Osteocyte (in vitro differentiated cells): Measurements from ENCODE around the gene CCDC148. TPM values are rescaled to one million over a fixed set of nuclear protein-coding genes. Genes with fewer than 3 reads are reported as not detected.

Experiments
- DNase-seq: peaks from one replicate; pipeline ENCODE4 v3.0.0; 2021; ENCODE audit warnings: mixed read lengths; ENCODE audit not compliant: unreplicated experiment; ENCODE audit errors: extremely low spot score
- H3K27ac Mint-ChIP-seq: one replicate; pipeline ENCODE4 v1.8.0; 2021; ENCODE audit warnings: mild to moderate bottlenecking, mixed read lengths; ENCODE audit not compliant: unreplicated experiment
- H3K27me3 Mint-ChIP-seq: one replicate; pipeline ENCODE4 v1.8.0; 2021; ENCODE audit warnings: mixed read lengths; ENCODE audit not compliant: unreplicated experiment
- H3K36me3 Mint-ChIP-seq: one replicate; pipeline ENCODE4 v1.8.0; 2021; ENCODE audit warnings: mixed read lengths; ENCODE audit not compliant: unreplicated experiment
- H3K4me1 Mint-ChIP-seq: one replicate; pipeline ENCODE4 v1.8.0; 2021; ENCODE audit warnings: mixed read lengths; ENCODE audit not compliant: unreplicated experiment
- H3K4me3 Mint-ChIP-seq: one replicate; pipeline ENCODE4 v1.8.0; 2021; ENCODE audit warnings: mild to moderate bottlenecking, moderate library complexity, mixed read lengths; ENCODE audit not compliant: unreplicated experiment
- H3K9me3 Mint-ChIP-seq: one replicate; pipeline ENCODE4 v1.8.0; 2021; ENCODE audit warnings: mixed read lengths; ENCODE audit not compliant: unreplicated experiment
- CTCF ChIP-seq: fragments of 200-600 bp; sonication (generic); IDR thresholded peaks from 2 replicates; pipeline ENCODE4 v1.5.0; 2021; ENCODE audit warnings: antibody characterized with exemption, mild to moderate bottlenecking, moderate library complexity
- total RNA-seq: library from RNA; stranded (reverse); gene quantifications from 2 replicates; pipeline ENCODE4 v1.2.1, GENCODE V29; 2021

Gene CCDC148
- total RNA-seq, 1 donor from 2014 or later: 2.8 TPM

GRCh38 chr2:158269143-158269542 lies 187.4 kb downstream of the CCDC148 start:
- Mint-ChIP-seq H3K36me3 (no peaks in the 10 kb centered on the region), H3K9me3 (peaks cover 4% of the 10 kb centered on the region), H3K27me3 (no peaks in the 10 kb centered on the region), H3K4me1 (peaks cover 14% of the 10 kb centered on the region), H3K4me3 (no peak overlapping the region), H3K27ac (no peak overlapping the region)
- no peak for DNase-seq
- no peak for TF ChIP-seq CTCF

GRCh38 chr2:158266111-158266510 lies 190.4 kb downstream of the CCDC148 start:
- Mint-ChIP-seq H3K9me3 (peaks cover 14% of the 10 kb centered on the region), H3K27me3 (no peaks in the 10 kb centered on the region), H3K27ac (no peak overlapping the region), H3K36me3 (no peaks in the 10 kb centered on the region), H3K4me1 (no peaks in the 10 kb centered on the region), H3K4me3 (no peak overlapping the region)
- no peak for DNase-seq
- TF ChIP-seq CTCF: no peak

GRCh38 chr2:158255257-158255656 lies 201.3 kb downstream of the CCDC148 start:
- H3K36me3 Mint-ChIP-seq: no peaks in the 10 kb centered on the region
- H3K9me3 Mint-ChIP-seq: no peaks in the 10 kb centered on the region
- no peak overlapping the region for H3K27ac Mint-ChIP-seq
- H3K27me3 Mint-ChIP-seq: no peaks in the 10 kb centered on the region
- no peak for TF ChIP-seq CTCF
- H3K4me1 Mint-ChIP-seq: peaks cover 4% of the 10 kb centered on the region
- H3K4me3 Mint-ChIP-seq: no peak overlapping the region
- no peak for DNase-seq

GRCh38 chr2:158253170-158253569 lies 203.4 kb downstream of the CCDC148 start:
- H3K4me1 Mint-ChIP-seq: peaks cover 4% of the 10 kb centered on the region
- no peak for DNase-seq
- TF ChIP-seq CTCF: no peak
- H3K27ac Mint-ChIP-seq: no peak overlapping the region
- H3K36me3 Mint-ChIP-seq: no peaks in the 10 kb centered on the region
- no peaks in the 10 kb centered on the region for H3K9me3 Mint-ChIP-seq
- H3K4me3 Mint-ChIP-seq: no peak overlapping the region
- H3K27me3 Mint-ChIP-seq: no peaks in the 10 kb centered on the region

- no peaks in the 10 kb centered on the region for H3K27me3 Mint-ChIP-seq
- DNase-seq: no peak
- no peaks in the 10 kb centered on the region for H3K36me3 Mint-ChIP-seq
- TF ChIP-seq CTCF: no peak
- peaks cover 4% of the 10 kb centered on the region for H3K4me1 Mint-ChIP-seq
- H3K9me3 Mint-ChIP-seq: no peaks in the 10 kb centered on the region
- no peak overlapping the region for H3K4me3 Mint-ChIP-seq
- no peak overlapping the region for H3K27ac Mint-ChIP-seq
These were observed 205.2 kb downstream of the CCDC148 start for GRCh38 chr2:158251356-158251755.
